Measurements from ENCODE around the gene PLA2G4C.
"Not testable (repeated sequence)": the region's sequence is repeated elsewhere in the genome, so short reads cannot be mapped to it uniquely, and the experiment has no call there.

DNA sequence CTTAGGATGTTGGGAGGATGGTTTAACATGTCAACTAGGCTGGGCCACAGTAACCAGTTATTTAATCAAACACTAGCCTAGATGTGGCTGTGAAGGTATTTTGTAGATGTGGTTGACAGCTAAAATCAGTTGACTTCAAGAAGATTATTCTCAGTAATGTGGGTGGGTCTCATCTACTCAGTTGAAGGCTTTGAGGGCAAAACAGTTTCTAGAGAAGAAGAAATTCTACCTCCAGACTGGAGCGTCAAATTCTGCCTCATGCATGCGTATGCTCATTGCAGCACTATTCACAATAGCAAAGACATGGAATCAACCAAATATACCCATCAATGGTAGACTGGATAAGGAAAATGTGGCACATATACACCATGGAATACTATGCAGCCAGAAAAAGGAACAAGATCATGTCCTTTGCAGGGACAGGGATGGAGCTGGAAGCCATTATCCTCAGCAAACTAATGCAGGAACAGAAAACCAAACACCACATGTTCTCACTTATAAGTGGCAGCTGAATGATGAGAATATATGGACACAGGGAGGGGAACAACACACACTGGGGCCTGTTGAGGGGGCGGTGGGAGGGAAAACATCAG is 40.3 kb downstream of the PLA2G4C start:
- TF ChIP-seq, protein P1, sequence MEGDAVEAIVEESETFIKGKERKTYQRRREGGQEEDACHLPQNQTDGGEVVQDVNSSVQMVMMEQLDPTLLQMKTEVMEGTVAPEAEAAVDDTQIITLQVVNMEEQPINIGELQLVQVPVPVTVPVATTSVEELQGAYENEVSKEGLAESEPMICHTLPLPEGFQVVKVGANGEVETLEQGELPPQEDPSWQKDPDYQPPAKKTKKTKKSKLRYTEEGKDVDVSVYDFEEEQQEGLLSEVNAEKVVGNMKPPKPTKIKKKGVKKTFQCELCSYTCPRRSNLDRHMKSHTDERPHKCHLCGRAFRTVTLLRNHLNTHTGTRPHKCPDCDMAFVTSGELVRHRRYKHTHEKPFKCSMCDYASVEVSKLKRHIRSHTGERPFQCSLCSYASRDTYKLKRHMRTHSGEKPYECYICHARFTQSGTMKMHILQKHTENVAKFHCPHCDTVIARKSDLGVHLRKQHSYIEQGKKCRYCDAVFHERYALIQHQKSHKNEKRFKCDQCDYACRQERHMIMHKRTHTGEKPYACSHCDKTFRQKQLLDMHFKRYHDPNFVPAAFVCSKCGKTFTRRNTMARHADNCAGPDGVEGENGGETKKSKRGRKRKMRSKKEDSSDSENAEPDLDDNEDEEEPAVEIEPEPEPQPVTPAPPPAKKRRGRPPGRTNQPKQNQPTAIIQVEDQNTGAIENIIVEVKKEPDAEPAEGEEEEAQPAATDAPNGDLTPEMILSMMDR (IDR thresholded peaks at IDR 0.05; ENCODE audit: low read depth, low read length, missing input control): not testable (repeated sequence)
- TF ChIP-seq FOXA1 (IDR thresholded peaks at IDR 0.05); RAD21 (IDR thresholded peaks at IDR 0.05); EGR1 (IDR thresholded peaks at IDR 0.05; ENCODE audit: low read depth in 2 of 2): not testable (repeated sequence)
- TF ChIP-seq, protein P2, sequence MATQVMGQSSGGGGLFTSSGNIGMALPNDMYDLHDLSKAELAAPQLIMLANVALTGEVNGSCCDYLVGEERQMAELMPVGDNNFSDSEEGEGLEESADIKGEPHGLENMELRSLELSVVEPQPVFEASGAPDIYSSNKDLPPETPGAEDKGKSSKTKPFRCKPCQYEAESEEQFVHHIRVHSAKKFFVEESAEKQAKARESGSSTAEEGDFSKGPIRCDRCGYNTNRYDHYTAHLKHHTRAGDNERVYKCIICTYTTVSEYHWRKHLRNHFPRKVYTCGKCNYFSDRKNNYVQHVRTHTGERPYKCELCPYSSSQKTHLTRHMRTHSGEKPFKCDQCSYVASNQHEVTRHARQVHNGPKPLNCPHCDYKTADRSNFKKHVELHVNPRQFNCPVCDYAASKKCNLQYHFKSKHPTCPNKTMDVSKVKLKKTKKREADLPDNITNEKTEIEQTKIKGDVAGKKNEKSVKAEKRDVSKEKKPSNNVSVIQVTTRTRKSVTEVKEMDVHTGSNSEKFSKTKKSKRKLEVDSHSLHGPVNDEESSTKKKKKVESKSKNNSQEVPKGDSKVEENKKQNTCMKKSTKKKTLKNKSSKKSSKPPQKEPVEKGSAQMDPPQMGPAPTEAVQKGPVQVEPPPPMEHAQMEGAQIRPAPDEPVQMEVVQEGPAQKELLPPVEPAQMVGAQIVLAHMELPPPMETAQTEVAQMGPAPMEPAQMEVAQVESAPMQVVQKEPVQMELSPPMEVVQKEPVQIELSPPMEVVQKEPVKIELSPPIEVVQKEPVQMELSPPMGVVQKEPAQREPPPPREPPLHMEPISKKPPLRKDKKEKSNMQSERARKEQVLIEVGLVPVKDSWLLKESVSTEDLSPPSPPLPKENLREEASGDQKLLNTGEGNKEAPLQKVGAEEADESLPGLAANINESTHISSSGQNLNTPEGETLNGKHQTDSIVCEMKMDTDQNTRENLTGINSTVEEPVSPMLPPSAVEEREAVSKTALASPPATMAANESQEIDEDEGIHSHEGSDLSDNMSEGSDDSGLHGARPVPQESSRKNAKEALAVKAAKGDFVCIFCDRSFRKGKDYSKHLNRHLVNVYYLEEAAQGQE (IDR thresholded peaks at IDR 0.05): not testable (repeated sequence)
- TF ChIP-seq, protein P3, sequence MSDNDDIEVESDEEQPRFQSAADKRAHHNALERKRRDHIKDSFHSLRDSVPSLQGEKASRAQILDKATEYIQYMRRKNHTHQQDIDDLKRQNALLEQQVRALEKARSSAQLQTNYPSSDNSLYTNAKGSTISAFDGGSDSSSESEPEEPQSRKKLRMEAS (IDR thresholded peaks at IDR 0.05): not testable (repeated sequence)

Data from liver (tissue), 3 donors.